PC-3 (cell line): ENCODE results near the gene THAP4. TPM values are rescaled to one million over a fixed set of nuclear protein-coding genes. Genes with fewer than 3 reads are reported as not detected.

Experiments used
- ATAC-seq: fragments of 200-7000 bp; cut with Tn5 transposase; 2 replicates; pipeline ENCODE4 v1.9.1; 2020; ENCODE audit warnings: mild to moderate bottlenecking, moderate library complexity
- BruUV-seq: library from RNA; stranded (reverse); fragments of 400-500 nt; replicated peaks from 2 replicates; lab custom pipeline; 2021; lab: Mats Ljungman, UMichigan
- CTCF ChIA-PET: fragments of 300-600 bp; sonication (Branson Sonifier 250); formaldehyde crosslinking; loops from one replicate; lab custom pipeline; 2022; ENCODE audit warnings: antibody characterized with exemption; lab: Charles Lee
- POLR2A ChIA-PET: fragments of 300-600 bp; sonication (Branson Sonifier 250); formaldehyde crosslinking; loops from one replicate; lab custom pipeline; 2022; ENCODE audit warnings: antibody characterized with exemption; ENCODE audit not compliant: unreplicated experiment; lab: Charles Lee
- DNase-seq: peaks from one replicate; pipeline ENCODE4 v3.0.0-alpha.2; 2015
- H2AFZ ChIP-seq: fragments of 300-600 bp; sonication (generic); 2 replicates; pipeline ENCODE4 v1.6.0; 2016; ENCODE audit warnings: antibody characterized with exemption, low read length
- H3F3A ChIP-seq: fragments of 300-600 bp; sonication (generic); one replicate; pipeline ENCODE4 v1.6.0; 2017; ENCODE audit warnings: antibody characterized with exemption, low read length, control low read depth, mild to moderate bottlenecking; ENCODE audit not compliant: unreplicated experiment
- H3K27ac ChIP-seq: fragments of 300-600 bp; sonication (generic); 2 replicates; pipeline ENCODE4 v1.5.1; 2016; ENCODE audit warnings: mild to moderate bottlenecking, low read length
- H3K27me3 ChIP-seq: fragments of 300-600 bp; sonication (generic); 2 replicates; pipeline ENCODE4 v1.6.1; 2016; ENCODE audit warnings: low read length, mixed read lengths
- H3K36me3 ChIP-seq: fragments of 300-600 bp; sonication (generic); 2 replicates; pipeline ENCODE4 v1.6.1; 2016; ENCODE audit warnings: low read depth, mixed run types, low read length, mixed read lengths
- H3K4me1 ChIP-seq: fragments of 300-600 bp; sonication (generic); 2 replicates; pipeline ENCODE4 v1.5.1; 2016; ENCODE audit warnings: low read length; ENCODE audit not compliant: insufficient read depth
- H3K4me2 ChIP-seq: fragments of 300-600 bp; sonication (generic); 2 replicates; pipeline ENCODE4 v1.6.0; 2016; ENCODE audit warnings: low read length
- H3K4me3 ChIP-seq: fragments of 300-600 bp; sonication (generic); 2 replicates; pipeline ENCODE4 v1.5.1; 2016; ENCODE audit warnings: mild to moderate bottlenecking, low read length, mixed read lengths
- H3K79me2 ChIP-seq: fragments of 300-600 bp; sonication (generic); 2 replicates; pipeline ENCODE4 v1.6.1; 2017; ENCODE audit warnings: low read length, mixed read lengths
- H3K9ac ChIP-seq: fragments of 300-600 bp; sonication (generic); 2 replicates; pipeline ENCODE4 v1.6.0; 2016; ENCODE audit warnings: mild to moderate bottlenecking, low read length
- H3K9me2 ChIP-seq: fragments of 300-600 bp; sonication (generic); replicated peaks from 2 replicates; pipeline ENCODE4 v1.6.1; 2016; ENCODE audit warnings: mixed run types, low read length, mixed read lengths
- H3K9me3 ChIP-seq: fragments of 300-600 bp; sonication (generic); 2 replicates; pipeline ENCODE4 v1.6.1; 2016; ENCODE audit warnings: low read length, mixed read lengths
- H4K20me1 ChIP-seq: fragments of 300-600 bp; sonication (generic); 2 replicates; pipeline ENCODE4 v1.6.1; 2016; ENCODE audit warnings: low read length, mixed read lengths
- EZH2 ChIP-seq: fragments of 300-600 bp; sonication (generic); IDR thresholded peaks from one replicate; pipeline ENCODE4 v1.6.1; 2017; ENCODE audit warnings: antibody characterized with exemption, mild to moderate bottlenecking, low read length; ENCODE audit not compliant: unreplicated experiment
- EZH2phosphoT487 ChIP-seq: fragments of 300-600 bp; sonication (generic); IDR thresholded peaks from 2 replicates; pipeline ENCODE4 v1.6.1; 2018; ENCODE audit warnings: mild to moderate bottlenecking, antibody characterized with exemption, low read length, borderline replicate concordance
- intact Hi-C: fragments of 100-400 bp; cut with micrococcal nuclease; formaldehyde crosslinking; loops from 2 replicates; pipeline ENCODE4 v1.9.0; 2023
- total RNA-seq: library from RNA; depleted of rRNA; stranded (reverse); fragments of >200 nt; gene quantifications from 2 replicates; pipeline ENCODE4 v1.2.3, GENCODE V29; 2014
- TF ChIP-seq, protein P1 (sequence below): fragments of 300-600 bp; sonication (generic); conservative IDR thresholded peaks from 2 replicates; pipeline ENCODE4 v1.5.1; 2017; ENCODE audit warnings: antibody characterized with exemption, low read depth, mild to moderate bottlenecking, low read length

The THAP4 gene
- total RNA-seq, 1 experiment from 2014 or later, result 75.1 TPM

DNA sequence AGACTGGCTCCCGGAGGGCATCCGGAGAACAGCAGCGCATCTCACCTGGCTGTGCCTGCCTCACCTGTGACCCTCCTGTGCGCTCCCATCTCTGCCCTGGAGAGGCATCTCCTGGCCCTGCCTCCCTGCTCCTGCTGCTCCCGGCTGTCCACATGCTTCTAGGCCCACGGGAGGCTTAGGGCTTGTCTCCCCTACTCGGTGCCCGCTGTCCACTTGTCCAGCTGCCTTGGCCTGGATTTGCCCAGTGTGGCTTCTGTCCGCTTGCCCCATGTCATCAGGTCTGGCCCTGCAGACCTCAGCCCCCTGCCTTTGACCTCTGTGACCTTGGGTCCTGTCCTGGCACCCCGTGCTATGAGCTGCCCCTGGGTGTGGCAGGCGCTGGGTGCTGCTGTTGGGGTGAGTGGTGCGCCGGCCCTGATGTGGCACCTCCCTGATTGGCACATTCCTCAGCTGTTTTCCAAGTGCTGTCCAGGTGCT lies 73.9 kb downstream of the THAP4 start:
- BruUV-seq, result no TSS peak
- Histone ChIP-seq H3K79me2 (peaks cover 42% of the 10 kb centered on the region), H3K36me3 (no peaks in the 10 kb centered on the region), H4K20me1 (no peaks in the 10 kb centered on the region), H3K4me3 (no peak overlapping the region), H3K9me3 (no peaks in the 10 kb centered on the region), H3K4me1 (peaks cover 35% of the 10 kb centered on the region), H3K27me3 (no peaks in the 10 kb centered on the region), H3K27ac (no peak overlapping the region), H2AFZ (no peak overlapping the region), H3F3A (no peaks in the 10 kb centered on the region), H3K4me2 (no peak overlapping the region), H3K9me2 (no peaks in the 10 kb centered on the region), H3K9ac (no peak overlapping the region)
- TF ChIP-seq EZH2phosphoT487 (no peak), EZH2 (no peak)
- TF ChIP-seq, protein P1, sequence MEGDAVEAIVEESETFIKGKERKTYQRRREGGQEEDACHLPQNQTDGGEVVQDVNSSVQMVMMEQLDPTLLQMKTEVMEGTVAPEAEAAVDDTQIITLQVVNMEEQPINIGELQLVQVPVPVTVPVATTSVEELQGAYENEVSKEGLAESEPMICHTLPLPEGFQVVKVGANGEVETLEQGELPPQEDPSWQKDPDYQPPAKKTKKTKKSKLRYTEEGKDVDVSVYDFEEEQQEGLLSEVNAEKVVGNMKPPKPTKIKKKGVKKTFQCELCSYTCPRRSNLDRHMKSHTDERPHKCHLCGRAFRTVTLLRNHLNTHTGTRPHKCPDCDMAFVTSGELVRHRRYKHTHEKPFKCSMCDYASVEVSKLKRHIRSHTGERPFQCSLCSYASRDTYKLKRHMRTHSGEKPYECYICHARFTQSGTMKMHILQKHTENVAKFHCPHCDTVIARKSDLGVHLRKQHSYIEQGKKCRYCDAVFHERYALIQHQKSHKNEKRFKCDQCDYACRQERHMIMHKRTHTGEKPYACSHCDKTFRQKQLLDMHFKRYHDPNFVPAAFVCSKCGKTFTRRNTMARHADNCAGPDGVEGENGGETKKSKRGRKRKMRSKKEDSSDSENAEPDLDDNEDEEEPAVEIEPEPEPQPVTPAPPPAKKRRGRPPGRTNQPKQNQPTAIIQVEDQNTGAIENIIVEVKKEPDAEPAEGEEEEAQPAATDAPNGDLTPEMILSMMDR, result no peak
- POLR2A ChIA-PET, result no interaction called here
- CTCF ChIA-PET, result no interaction called here
- ATAC-seq (no peak), DNase-seq (no peak)
- intact Hi-C loops, result no loop called here

DNA sequence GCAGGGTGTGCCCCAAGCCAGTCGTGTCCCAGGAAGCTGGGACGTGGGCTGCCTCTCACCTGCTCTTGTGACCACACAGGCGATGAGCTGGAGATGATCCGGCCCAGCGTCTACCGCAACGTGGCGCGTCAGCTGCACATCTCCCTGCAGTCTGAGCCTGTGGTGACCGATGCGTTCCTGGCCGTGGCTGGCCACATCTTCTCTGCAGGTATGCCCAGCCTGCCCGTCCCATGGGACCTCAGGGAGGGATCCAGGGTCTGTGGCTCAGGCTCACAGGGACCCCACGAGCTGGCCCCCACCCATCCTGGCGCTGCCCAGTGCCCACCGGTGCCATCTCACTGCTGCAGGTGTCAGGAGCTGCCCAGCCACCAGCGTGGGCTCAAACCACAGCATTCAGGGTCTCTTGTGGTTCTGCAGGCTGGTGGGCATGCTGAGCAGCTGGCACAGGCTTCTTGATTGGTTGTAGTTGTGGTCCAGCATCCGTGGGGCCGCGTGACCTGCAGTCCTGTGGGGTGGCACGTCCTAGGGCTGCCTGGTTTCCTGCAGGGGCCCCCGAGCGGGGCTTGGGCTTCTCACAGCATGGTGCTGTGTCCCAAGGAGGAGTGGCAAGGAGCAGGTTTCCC lies 74.6 kb downstream of the THAP4 start:
- no peak overlapping the region for H3K9ac ChIP-seq
- peak overlapping the region; percentile 38 for H3K4me3 ChIP-seq
- H3K4me2 ChIP-seq, result peak overlapping the region; percentile 67
- CTCF ChIA-PET, result no interaction called here
- peak; percentile 68 for DNase-seq
- H3K79me2 ChIP-seq, result peaks cover 42% of the 10 kb centered on the region
- BruUV-seq, result no TSS peak
- H3K9me2 ChIP-seq, result no peaks in the 10 kb centered on the region
- H3K9me3 ChIP-seq, result no peaks in the 10 kb centered on the region
- POLR2A ChIA-PET, result no interaction called here
- no peaks in the 10 kb centered on the region for H4K20me1 ChIP-seq
- H3K27me3 ChIP-seq, result no peaks in the 10 kb centered on the region
- H3K27ac ChIP-seq, result peak overlapping the region; percentile 39
- no peak for ATAC-seq
- no peaks in the 10 kb centered on the region for H3F3A ChIP-seq
- H3K4me1 ChIP-seq, result peaks cover 42% of the 10 kb centered on the region
- TF ChIP-seq EZH2phosphoT487 (no peak), EZH2 (no peak)
- TF ChIP-seq, protein P1, result no peak
- intact Hi-C loops, result no loop called here
- H2AFZ ChIP-seq, result no peak overlapping the region
- H3K36me3 ChIP-seq, result no peaks in the 10 kb centered on the region

DNA sequence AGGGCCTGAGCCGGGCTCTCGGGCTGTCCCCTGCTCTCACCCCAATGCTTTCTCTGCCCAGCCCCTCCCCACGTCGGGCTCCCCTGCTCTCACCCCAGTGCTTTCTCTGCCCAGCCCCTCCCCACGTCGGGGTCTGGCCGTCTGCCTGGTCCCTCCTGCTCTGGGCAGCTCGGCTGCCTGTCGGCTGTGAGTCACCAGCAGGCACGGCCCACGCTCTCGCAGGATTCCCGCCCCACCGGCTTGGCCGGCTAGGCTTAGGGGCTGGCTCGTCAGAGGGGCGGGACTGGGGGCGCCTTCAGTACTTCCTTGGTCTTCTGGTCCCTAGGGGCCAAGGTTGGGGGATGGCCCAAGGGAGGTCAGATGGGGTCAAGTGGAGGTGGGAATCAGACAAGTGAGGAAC lies 75.1 kb downstream of the THAP4 start:
- Histone ChIP-seq H3K4me2 (peak overlapping the region; percentile 67), H4K20me1 (no peaks in the 10 kb centered on the region), H3K79me2 (peaks cover 42% of the 10 kb centered on the region), H3K9me2 (no peaks in the 10 kb centered on the region), H3K9ac (no peak overlapping the region), H3K9me3 (no peaks in the 10 kb centered on the region), H3F3A (no peaks in the 10 kb centered on the region), H3K4me1 (peaks cover 43% of the 10 kb centered on the region), H3K4me3 (peak overlapping the region; percentile 38), H3K27ac (peak overlapping the region; percentile 39), H2AFZ (no peak overlapping the region), H3K36me3 (no peaks in the 10 kb centered on the region), H3K27me3 (no peaks in the 10 kb centered on the region)
- intact Hi-C loops, result no loop called here
- DNase-seq (peak; percentile 89), ATAC-seq (peak; percentile 66)
- ChIA-PET CTCF (no interaction called here), POLR2A (no interaction called here)
- BruUV-seq, result no TSS peak
- TF ChIP-seq EZH2, result no peak
- TF ChIP-seq, protein P1, result no peak
- no peak for TF ChIP-seq EZH2phosphoT487
